SU-DHL-6 (cell line): Measurements from ENCODE around the gene OTULIN.

ENCODE experiments used
- H2AFZ ChIP-seq: fragments of 200-600 bp; sonication (generic); 2 replicates; pipeline ENCODE4 v1.6.1; 2014; ENCODE audit warnings: low read depth, mild to moderate bottlenecking, moderate library complexity, mixed read lengths, antibody characterized with exemption, low read length; ENCODE audit not compliant: severe bottlenecking
- H3F3A ChIP-seq: fragments of 200-600 bp; shearing (Covaris generic); 2 replicates; pipeline ENCODE4 v1.6.0; 2016; ENCODE audit warnings: antibody characterized with exemption, mild to moderate bottlenecking; ENCODE audit not compliant: insufficient read depth
- H3K27ac ChIP-seq: fragments of 200-600 bp; sonication (generic); 2 replicates; pipeline ENCODE4 v1.5.1; 2016; ENCODE audit warnings: low read depth, mild to moderate bottlenecking, low read length, moderate library complexity, mixed read lengths
- H3K27me3 ChIP-seq: fragments of 200-600 bp; sonication (generic), shearing (Covaris generic); 2 replicates; pipeline ENCODE4 v1.6.0; 2014; ENCODE audit warnings: mild to moderate bottlenecking, low read length
- H3K36me3 ChIP-seq: fragments of 200-600 bp; sonication (generic); 2 replicates; pipeline ENCODE4 v1.6.1; 2014; ENCODE audit warnings: mild to moderate bottlenecking, low read length, mixed read lengths
- H3K4me2 ChIP-seq: fragments of 300-600, 200-600 bp; shearing (Covaris generic), sonication (generic); 2 replicates; pipeline ENCODE4 v1.6.0; 2014; ENCODE audit warnings: low read length, low read depth, mild to moderate bottlenecking; ENCODE audit not compliant: poor library complexity, severe bottlenecking
- H3K4me3 ChIP-seq: fragments of 200-600 bp; sonication (generic); 2 replicates; pipeline ENCODE4 v1.5.1; 2014; ENCODE audit warnings: antibody characterized with exemption, low read length, mild to moderate bottlenecking, mixed read lengths; ENCODE audit not compliant: insufficient read depth, poor library complexity, severe bottlenecking
- H3K79me2 ChIP-seq: fragments of 200-600 bp; sonication (generic); 2 replicates; pipeline ENCODE4 v1.6.1; 2014; ENCODE audit warnings: mild to moderate bottlenecking, low read length, moderate library complexity; ENCODE audit not compliant: insufficient read depth
- H3K9ac ChIP-seq: fragments of 200-600 bp; sonication (generic); 2 replicates; pipeline ENCODE4 v1.7.0; 2014; ENCODE audit warnings: mild to moderate bottlenecking, low read length
- H3K9me2 ChIP-seq: fragments of 200-600 bp; sonication (generic); replicated peaks from 2 replicates; pipeline ENCODE4 v1.6.1; 2014; ENCODE audit warnings: low read length; ENCODE audit not compliant: insufficient read depth
- H3K9me3 ChIP-seq: fragments of 200-600 bp; sonication (generic); 2 replicates; pipeline ENCODE4 v1.6.1; 2014; ENCODE audit warnings: low read length, mixed read lengths; ENCODE audit not compliant: insufficient read depth
- H4K20me1 ChIP-seq: fragments of 200-600 bp; sonication (generic); 2 replicates; pipeline ENCODE4 v1.6.1; 2014; ENCODE audit warnings: low read depth, mild to moderate bottlenecking, antibody characterized with exemption, low read length, moderate library complexity, mixed read lengths
- CTCF ChIP-seq: fragments of 200-600 bp; sonication (generic); IDR thresholded peaks from one replicate; pipeline ENCODE4 v1.5.1; 2017; ENCODE audit warnings: antibody characterized with exemption, mild to moderate bottlenecking, low read length, moderate library complexity; ENCODE audit not compliant: insufficient read depth, poor library complexity, severe bottlenecking
- EZH2phosphoT487 ChIP-seq: fragments of 200-600 bp; sonication (generic), shearing (Covaris generic); conservative IDR thresholded peaks from 2 replicates; pipeline ENCODE4 v1.6.1; 2018; ENCODE audit warnings: mild to moderate bottlenecking, antibody characterized with exemption, low read length, moderate library complexity, mixed read lengths

The OTULIN gene

GRCh38 chr5:14743601-14744295 lies 79.2 kb downstream of the OTULIN start:
- Histone ChIP-seq H3K9me3 (no peaks in the 10 kb centered on the region), H4K20me1 (no peaks in the 10 kb centered on the region), H2AFZ (no peak overlapping the region), H3K9ac (0 out of 2 replicates have a peak overlapping the region, but pooled peaks have one; percentile 45), H3K9me2 (no peaks in the 10 kb centered on the region), H3K4me2 (no peak overlapping the region), H3K4me3 (no peak overlapping the region), H3F3A (0 out of 2 replicates have a peak, but pooled peaks cover 4% of the 10 kb centered on the region), H3K27ac (peak overlapping the region; percentile 79), H3K79me2 (no peaks in the 10 kb centered on the region), H3K36me3 (peaks cover 6% of the 10 kb centered on the region; the same call in 1 of the 2 replicates), H3K27me3 (no peaks in the 10 kb centered on the region)
- TF ChIP-seq EZH2phosphoT487 (no peak), CTCF (no peak)

- H3K4me2 ChIP-seq = peak overlapping the region; percentile 42
- peaks cover 6% of the 10 kb centered on the region; the same call in 1 of the 2 replicates for H3K36me3 ChIP-seq
Measured at GRCh38 chr5:14744296-14745187, 80.0 kb downstream of the OTULIN start.

GRCh38 chr5:14745188-14745563 lies 80.7 kb downstream of the OTULIN start:
- no peak overlapping the region for H3K4me3 ChIP-seq
- peak overlapping the region; percentile 42 for H3K4me2 ChIP-seq
- H3K36me3 ChIP-seq = peaks cover 6% of the 10 kb centered on the region; the same call in 1 of the 2 replicates

More at GRCh38 chr5:14744296-14745187, 80.0 kb downstream of the OTULIN start:
- H2AFZ ChIP-seq = no peak overlapping the region
- no peaks in the 10 kb centered on the region for H3K79me2 ChIP-seq
- H3K9me2 ChIP-seq = no peaks in the 10 kb centered on the region
- no peak overlapping the region for H3K4me3 ChIP-seq
- peak overlapping the region; percentile 79 for H3K27ac ChIP-seq
- H3F3A ChIP-seq = 0 out of 2 replicates have a peak, but pooled peaks cover 4% of the 10 kb centered on the region
- peak overlapping the region; percentile 45 for H3K9ac ChIP-seq
- H4K20me1 ChIP-seq = no peaks in the 10 kb centered on the region
- H3K27me3 ChIP-seq = no peaks in the 10 kb centered on the region
- TF ChIP-seq EZH2phosphoT487 (no peak), CTCF (no peak)
- no peaks in the 10 kb centered on the region for H3K9me3 ChIP-seq

More at GRCh38 chr5:14745188-14745563, 80.7 kb downstream of the OTULIN start:
- no peak for TF ChIP-seq EZH2phosphoT487
- no peak for TF ChIP-seq CTCF
- Histone ChIP-seq H3K79me2 (no peaks in the 10 kb centered on the region), H2AFZ (no peak overlapping the region), H3K9ac (peak overlapping the region; percentile 45), H3K9me3 (no peaks in the 10 kb centered on the region), H3K9me2 (no peaks in the 10 kb centered on the region), H4K20me1 (no peaks in the 10 kb centered on the region), H3F3A (0 out of 2 replicates have a peak, but pooled peaks cover 4% of the 10 kb centered on the region), H3K27me3 (no peaks in the 10 kb centered on the region), H3K27ac (peak overlapping the region; percentile 79)
